ENCODE data around the gene SNX20. TPM values are rescaled to one million over a fixed set of nuclear protein-coding genes. Genes with fewer than 3 reads are reported as not detected.

SNX20 gene
- total and polyA plus RNA-seq, 2 experiments from 2014 or later = not detected

- Histone ChIP-seq H3K27ac (ENCODE audit: low read depth) (no peak overlapping the region), H3F3A (replicated peaks; ENCODE audit: low read depth) (no peaks in the 10 kb centered on the region), H3K4me3 (no peak overlapping the region), H3K79me2 (replicated peaks; ENCODE audit: insufficient read depth) (no peaks in the 10 kb centered on the region), H3K36me3 (ENCODE audit: insufficient read depth) (no peaks in the 10 kb centered on the region), H3K4me2 (no peak overlapping the region), H4K20me1 (replicated peaks; ENCODE audit: insufficient read depth) (no peaks in the 10 kb centered on the region), H2AFZ (no peak overlapping the region), H3K27me3 (ENCODE audit: insufficient read depth) (peaks cover 11% of the 10 kb centered on the region; the same call in 1 of the 2 replicates), H3K9me2 (ENCODE audit: insufficient read depth) (0 out of 2 replicates have a peak, but pooled peaks cover 2% of the 10 kb centered on the region), H3K4me1 (ENCODE audit: insufficient read depth) (no peaks in the 10 kb centered on the region)
- no peak overlapping the region for H3K4me3 Mint-ChIP-seq
- TF ChIP-seq ZNF331 (CRISPR knock-in tag; IDR thresholded peaks at IDR 0.05; ENCODE audit: low read depth) = no peak
- no peak for TF ChIP-seq ZNF114 (CRISPR knock-in tag; IDR thresholded peaks at IDR 0.05)
- TF ChIP-seq, protein P1, sequence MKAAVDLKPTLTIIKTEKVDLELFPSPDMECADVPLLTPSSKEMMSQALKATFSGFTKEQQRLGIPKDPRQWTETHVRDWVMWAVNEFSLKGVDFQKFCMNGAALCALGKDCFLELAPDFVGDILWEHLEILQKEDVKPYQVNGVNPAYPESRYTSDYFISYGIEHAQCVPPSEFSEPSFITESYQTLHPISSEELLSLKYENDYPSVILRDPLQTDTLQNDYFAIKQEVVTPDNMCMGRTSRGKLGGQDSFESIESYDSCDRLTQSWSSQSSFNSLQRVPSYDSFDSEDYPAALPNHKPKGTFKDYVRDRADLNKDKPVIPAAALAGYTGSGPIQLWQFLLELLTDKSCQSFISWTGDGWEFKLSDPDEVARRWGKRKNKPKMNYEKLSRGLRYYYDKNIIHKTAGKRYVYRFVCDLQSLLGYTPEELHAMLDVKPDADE (IDR thresholded peaks at IDR 0.05) = no peak
- no peak for TF ChIP-seq NANOG (IDR thresholded peaks at IDR 0.05; ENCODE audit: borderline replicate concordance)
- no peak for TF ChIP-seq STAT1 (IDR thresholded peaks at IDR 0.05; ENCODE audit: unreplicated experiment)
- no peak for TF ChIP-seq POLR2AphosphoS5 (IDR thresholded peaks at IDR 0.05; ENCODE audit: low read depth)
- ATAC-seq (no peak), DNase-seq (ENCODE audit: low spot score) (no peak)
- H3K27me3 Mint-ChIP-seq (ENCODE audit: insufficient read depth, low read depth, poor library complexity) = peaks cover 5% of the 10 kb centered on the region
- H3K9me3 Mint-ChIP-seq = peaks cover 31% of the 10 kb centered on the region
- no peak overlapping the region for H3K27ac Mint-ChIP-seq
- H3K36me3 Mint-ChIP-seq (ENCODE audit: low read depth) = peaks cover 22% of the 10 kb centered on the region
- peaks cover 10% of the 10 kb centered on the region for H3K4me1 Mint-ChIP-seq
Measured at GRCh38 chr16:50668368-50669008, 12.6 kb downstream of the SNX20 start.

DNA sequence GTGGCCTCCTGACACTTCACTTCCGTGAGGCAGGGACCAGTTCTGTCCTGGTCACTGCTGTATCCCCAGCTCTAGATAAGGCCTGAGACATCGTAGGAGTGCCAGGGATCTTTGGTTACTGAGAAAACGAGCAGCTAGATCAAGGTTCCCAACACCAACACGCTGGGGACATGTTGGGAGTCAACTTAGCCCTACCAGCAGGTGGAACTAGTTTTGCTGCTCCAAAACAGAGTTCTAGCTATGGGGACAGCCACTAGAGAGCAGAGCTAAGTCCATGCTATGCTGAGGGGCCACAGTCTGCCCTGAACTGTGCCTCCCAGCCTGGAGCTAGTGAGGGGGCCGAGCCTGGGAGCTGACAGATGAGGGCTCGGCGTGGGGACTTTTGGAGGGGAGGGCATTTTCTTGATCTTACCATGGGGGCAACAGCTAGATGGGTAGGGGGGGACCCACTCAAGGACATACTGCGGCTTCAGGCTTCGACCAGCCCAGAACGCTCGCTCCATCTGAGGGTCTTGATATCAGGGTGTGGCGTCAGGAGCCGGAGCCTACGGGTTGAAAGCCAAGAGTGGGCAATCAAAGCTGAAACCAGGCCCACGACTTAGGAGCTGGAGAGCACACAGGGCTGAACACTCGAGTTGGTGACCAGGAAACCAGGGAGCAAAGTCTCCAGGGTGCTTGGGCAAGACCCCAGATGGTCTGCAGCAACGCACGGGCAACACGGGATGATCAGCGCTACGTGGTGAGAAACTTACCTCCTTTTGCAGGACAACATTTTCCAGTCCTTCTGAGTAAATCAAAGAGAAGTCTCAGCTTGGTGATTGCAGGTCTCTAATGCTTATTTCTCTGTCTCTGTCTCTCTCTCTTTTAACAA lies 13.4 kb downstream of the SNX20 start:
- Mint-ChIP-seq H3K27ac (no peak overlapping the region), H3K36me3 (ENCODE audit: low read depth) (peaks cover 18% of the 10 kb centered on the region), H3K4me3 (no peak overlapping the region), H3K4me1 (peaks cover 10% of the 10 kb centered on the region), H3K27me3 (ENCODE audit: insufficient read depth, low read depth, poor library complexity) (peaks cover 5% of the 10 kb centered on the region), H3K9me3 (peaks cover 24% of the 10 kb centered on the region)
- peaks cover 8% of the 10 kb centered on the region; the same call in 1 of the 2 replicates for H3K27me3 ChIP-seq (ENCODE audit: insufficient read depth)
- H3K4me1 ChIP-seq (ENCODE audit: insufficient read depth) = no peaks in the 10 kb centered on the region
- no peaks in the 10 kb centered on the region for H3F3A ChIP-seq (replicated peaks; ENCODE audit: low read depth)
- DNase-seq (ENCODE audit: low spot score) = no peak
- H3K36me3 ChIP-seq (ENCODE audit: insufficient read depth) = no peaks in the 10 kb centered on the region
- H3K4me3 ChIP-seq = no peak overlapping the region
- no peaks in the 10 kb centered on the region for H4K20me1 ChIP-seq (replicated peaks; ENCODE audit: insufficient read depth)
- ATAC-seq = no peak
- no peak overlapping the region for H3K27ac ChIP-seq (ENCODE audit: low read depth)
- peak in 1 of 2 experiments; percentile 27; a peak in 1 of 4 replicates for TF ChIP-seq CTCF (conservative IDR thresholded peaks at IDR 0.05; ENCODE audit: low read depth in 2 of 2)
- no peak for TF ChIP-seq POLR2AphosphoS5 (IDR thresholded peaks at IDR 0.05; ENCODE audit: low read depth)
- H3K9me2 ChIP-seq (ENCODE audit: insufficient read depth) = 0 out of 2 replicates have a peak, but pooled peaks cover 2% of the 10 kb centered on the region
- H3K4me2 ChIP-seq = no peak overlapping the region
- H2AFZ ChIP-seq = peak overlapping the region; percentile 63; the same call in 1 of the 2 replicates
- H3K79me2 ChIP-seq (replicated peaks; ENCODE audit: insufficient read depth) = no peaks in the 10 kb centered on the region

Data from GM23338 (cell line).